GM12873 (cell line): ENCODE measurements around the gene DHX32.

Source experiments
- CTCF ChIP-seq: IDR thresholded peaks from 2 replicates; pipeline ENCODE4 v1.5.1; 2012; ENCODE audit warnings: low read depth, mild to moderate bottlenecking, moderate library complexity, low read length, control low read depth; ENCODE audit not compliant: insufficient read depth; ENCODE audit errors: missing control alignments

DHX32 gene

GRCh38 chr10:125845617-125846016 is 35.5 kb downstream of the DHX32 start:
- no peak for TF ChIP-seq CTCF

DNA sequence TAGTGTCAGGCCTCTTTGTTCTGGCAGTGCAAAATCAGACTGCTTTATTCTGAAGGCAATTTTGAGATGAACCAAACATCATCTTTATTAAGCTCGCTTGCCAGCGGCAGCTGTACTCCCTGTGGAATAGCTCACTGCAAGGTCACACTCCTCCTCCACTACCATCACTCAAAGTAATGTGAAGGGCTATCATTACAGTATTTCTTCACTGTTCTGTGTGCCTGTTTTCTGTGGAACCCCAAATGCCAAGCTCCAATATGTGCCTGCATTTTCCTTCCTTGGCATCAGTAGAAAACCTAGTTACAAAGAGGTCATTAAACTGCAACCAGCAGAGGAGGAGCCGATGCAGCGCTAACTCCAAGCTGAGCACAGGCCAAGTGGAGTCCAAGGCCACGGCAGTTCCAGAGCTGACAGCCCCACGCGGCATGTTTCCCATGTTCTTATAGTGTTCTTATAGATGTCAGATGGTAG is 36.3 kb downstream of the DHX32 start:
- TF ChIP-seq CTCF, result no peak

DNA sequence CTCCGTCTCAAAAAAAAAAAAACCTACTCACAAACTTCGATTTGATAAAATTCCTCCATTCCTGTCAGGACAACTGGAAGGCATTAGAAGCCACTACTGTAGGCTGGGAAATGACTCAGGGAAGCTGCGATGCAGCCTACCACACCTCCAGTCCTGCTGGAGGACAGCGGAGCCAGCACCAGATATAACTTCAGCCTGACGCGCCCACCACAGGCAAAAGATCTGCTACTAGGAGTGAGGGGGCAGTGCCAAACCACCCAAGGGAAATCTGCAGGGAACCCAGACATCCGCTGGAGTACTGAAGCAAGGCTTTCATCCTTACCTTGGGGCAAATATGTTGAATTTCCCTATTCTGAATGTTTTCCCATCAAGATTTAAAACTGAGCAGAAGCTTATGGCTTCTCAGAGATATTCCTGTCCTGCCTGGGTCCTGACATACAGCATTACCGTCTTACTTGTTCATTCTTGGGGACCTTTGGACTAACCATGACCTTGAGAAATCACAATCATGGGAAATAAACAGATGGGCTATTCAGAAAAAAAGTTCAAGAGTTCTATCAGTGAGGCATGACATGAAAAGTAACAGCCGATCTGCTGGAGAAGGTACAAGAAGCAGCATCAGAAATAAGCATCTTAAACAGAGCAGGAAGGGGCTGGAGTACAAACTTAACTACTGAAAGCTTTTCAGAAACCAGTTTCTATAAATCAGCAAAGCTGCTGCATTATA is 37.3 kb downstream of the DHX32 start:
- TF ChIP-seq CTCF, result no peak

DNA sequence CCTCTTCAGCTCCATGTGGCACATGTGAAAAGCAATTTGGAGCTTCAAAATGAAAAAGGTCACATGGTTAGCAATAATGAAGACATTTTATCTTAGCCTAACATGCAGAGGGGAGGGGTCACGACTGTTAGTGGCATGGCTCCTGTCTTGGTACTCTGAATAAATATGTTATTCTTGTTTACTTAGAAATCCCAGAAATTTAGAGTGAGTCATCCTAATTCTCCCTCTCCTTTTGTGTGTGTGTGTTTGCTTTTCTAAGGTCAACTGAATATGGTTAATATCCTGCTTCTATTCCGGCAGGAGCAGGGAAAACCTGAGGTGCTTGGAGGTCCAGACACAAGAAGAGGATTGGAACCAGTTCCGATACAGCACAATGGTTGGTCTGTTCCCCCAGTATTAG is 40.1 kb downstream of the DHX32 start:
- TF ChIP-seq CTCF, result no peak

- TF ChIP-seq CTCF, result no peak
Observed at GRCh38 chr10:125840406-125840805, 40.7 kb downstream of the DHX32 start.

- TF ChIP-seq CTCF, result no peak
Observed at GRCh38 chr10:125838802-125839575, 42.1 kb downstream of the DHX32 start.

- no peak for TF ChIP-seq CTCF
Observed at GRCh38 chr10:125836746-125837145, 44.3 kb downstream of the DHX32 start.
